H9 (cell line): ENCODE data around the gene SMARCE1. TPM values are rescaled to one million over a fixed set of nuclear protein-coding genes. Genes with fewer than 3 reads are reported as not detected.

Source experiments
- DNase-seq: peaks from one replicate; pipeline ENCODE4 v3.0.0-alpha.2; 2017
- H2AFZ ChIP-seq: one replicate; pipeline ENCODE4 v1.6.1; 2013; ENCODE audit warnings: mild to moderate bottlenecking, low read length, control low read depth, moderate library complexity
- H2AK5ac ChIP-seq: 2 replicates; pipeline ENCODE4 v1.6.1; 2013; ENCODE audit warnings: low read length, control low read depth, mixed read lengths; ENCODE audit not compliant: insufficient read length
- H2BK120ac ChIP-seq: one replicate; pipeline ENCODE4 v1.6.1; 2013; ENCODE audit warnings: low read depth, mild to moderate bottlenecking, low read length, control low read depth, inconsistent platforms; ENCODE audit not compliant: poor library complexity, severe bottlenecking
- H2BK12ac ChIP-seq: 2 replicates; pipeline ENCODE4 v1.6.1; 2013; ENCODE audit warnings: low read length, control low read depth, mixed read lengths, low read depth; ENCODE audit not compliant: insufficient read length
- H2BK15ac ChIP-seq: 2 replicates; pipeline ENCODE4 v1.6.1; 2013; ENCODE audit warnings: low read depth, low read length, control low read depth
- H2BK20ac ChIP-seq: one replicate; pipeline ENCODE4 v1.6.1; 2013; ENCODE audit warnings: low read depth, mild to moderate bottlenecking, low read length, control low read depth, inconsistent platforms; ENCODE audit not compliant: poor library complexity, severe bottlenecking
- H2BK5ac ChIP-seq: 2 replicates; pipeline ENCODE4 v1.6.1; 2013; ENCODE audit warnings: low read length, control low read depth, mixed read lengths; ENCODE audit not compliant: insufficient read length
- H3K14ac ChIP-seq: 2 replicates; pipeline ENCODE4 v1.6.1; 2013; ENCODE audit warnings: low read length, control low read depth; ENCODE audit not compliant: insufficient read depth
- H3K18ac ChIP-seq: 2 replicates; pipeline ENCODE4 v1.6.1; 2013; ENCODE audit warnings: low read depth, mild to moderate bottlenecking, mixed read lengths, low read length, control low read depth; ENCODE audit not compliant: insufficient read length
- H3K23ac ChIP-seq: 2 replicates; pipeline ENCODE4 v1.6.1; 2013; ENCODE audit warnings: low read length, control low read depth, mixed read lengths, low read depth; ENCODE audit not compliant: insufficient read length
- H3K23me2 ChIP-seq: 2 replicates; pipeline ENCODE4 v1.6.1; 2013; ENCODE audit warnings: low read depth, mild to moderate bottlenecking, mixed read lengths, low read length, control low read depth; ENCODE audit not compliant: insufficient read length, poor library complexity, severe bottlenecking
- H3K27ac ChIP-seq: 2 replicates; pipeline ENCODE4 v1.5.1; 2013; ENCODE audit warnings: low read length, control low read depth, mixed read lengths, low read depth; ENCODE audit not compliant: insufficient read length
- H3K27me3 ChIP-seq: 2 replicates; pipeline ENCODE4 v1.6.1; 2013; ENCODE audit warnings: low read length, control low read depth, inconsistent platforms; ENCODE audit not compliant: insufficient read depth
- H3K4ac ChIP-seq: 2 replicates; pipeline ENCODE4 v1.6.1; 2013; ENCODE audit warnings: low read depth, mild to moderate bottlenecking, control low read depth, inconsistent platforms, low read length, moderate library complexity
- H3K4me1 ChIP-seq: 2 replicates; pipeline ENCODE4 v1.6.1; 2013; ENCODE audit warnings: low read length, control low read depth, inconsistent platforms; ENCODE audit not compliant: insufficient read depth
- H3K4me2 ChIP-seq: 2 replicates; pipeline ENCODE4 v1.6.1; 2013; ENCODE audit warnings: low read length, control low read depth, mixed read lengths; ENCODE audit not compliant: insufficient read length, insufficient read depth
- H3K56ac ChIP-seq: 2 replicates; pipeline ENCODE4 v1.6.1; 2013; ENCODE audit warnings: low read depth, mild to moderate bottlenecking, mixed read lengths, low read length, control low read depth; ENCODE audit not compliant: insufficient read length
- H3K79me1 ChIP-seq: 2 replicates; pipeline ENCODE4 v1.6.1; 2013; ENCODE audit warnings: low read depth, mild to moderate bottlenecking, moderate library complexity, low read length, control low read depth, inconsistent platforms; ENCODE audit not compliant: insufficient read depth, poor library complexity, severe bottlenecking
- H3K79me2 ChIP-seq: 2 replicates; pipeline ENCODE4 v1.6.1; 2013; ENCODE audit warnings: low read length, control low read depth, inconsistent platforms; ENCODE audit not compliant: insufficient read depth
- H3K9ac ChIP-seq: 2 replicates; pipeline ENCODE4 v1.6.1; 2013; ENCODE audit warnings: low read length, control low read depth, mixed read lengths; ENCODE audit not compliant: insufficient read length; ENCODE audit errors: extremely low read depth
- H3K9me3 ChIP-seq: one replicate; pipeline ENCODE4 v1.6.1; 2013; ENCODE audit warnings: low read depth, low read length, inconsistent platforms; ENCODE audit not compliant: control insufficient read depth
- H3T11ph ChIP-seq: one replicate; pipeline ENCODE4 v1.6.1; 2013; ENCODE audit warnings: mild to moderate bottlenecking, low read length, control low read depth, inconsistent platforms
- H4K20me1 ChIP-seq: one replicate; pipeline ENCODE4 v1.6.1; 2013; ENCODE audit not compliant: control insufficient read depth, insufficient read length, insufficient read depth
- H4K5ac ChIP-seq: 2 replicates; pipeline ENCODE4 v1.6.1; 2013; ENCODE audit warnings: low read depth, mild to moderate bottlenecking, mixed read lengths, low read length, control low read depth; ENCODE audit not compliant: insufficient read length
- H4K8ac ChIP-seq: replicated peaks from 2 replicates; pipeline ENCODE4 v1.6.1; 2013; ENCODE audit warnings: low read length, control low read depth, mixed read lengths, low read depth; ENCODE audit not compliant: insufficient read length
- H4K91ac ChIP-seq: 2 replicates; pipeline ENCODE4 v1.6.1; 2013; ENCODE audit warnings: low read depth, mild to moderate bottlenecking, moderate library complexity, mixed read lengths, low read length, control low read depth; ENCODE audit not compliant: insufficient read length
- H3K27ac Mint-ChIP-seq, 3 experiments: 2 replicates in 2 of 3; 3 replicates in 1 of 3; pipeline ENCODE4 v1.8.0; 2020 to 2021; ENCODE audit warnings: mixed read lengths in 3 of 3, mild to moderate bottlenecking in 1 of 3, moderate library complexity in 1 of 3
- H3K27me3 Mint-ChIP-seq: 2 replicates; pipeline ENCODE4 v1.8.0; 2021; ENCODE audit warnings: low read depth, mild to moderate bottlenecking, moderate library complexity, mixed read lengths
- H3K36me3 Mint-ChIP-seq, 3 experiments: 2 replicates in 2 of 3; 3 replicates in 1 of 3; pipeline ENCODE4 v1.8.0; 2020 to 2021; ENCODE audit warnings: low read depth in 3 of 3, mixed read lengths in 3 of 3; ENCODE audit not compliant: insufficient read depth in 1 of 3
- H3K4me1 Mint-ChIP-seq, 2 experiments: 2 replicates each; pipeline ENCODE4 v1.8.0; 2020; ENCODE audit warnings: mixed read lengths in 2 of 2
- H3K4me3 Mint-ChIP-seq, 2 experiments: 2 replicates in 1 of 2; 3 replicates in 1 of 2; pipeline ENCODE4 v1.8.0; 2020 to 2021; ENCODE audit warnings: mild to moderate bottlenecking in 2 of 2, mixed read lengths in 2 of 2, moderate library complexity in 1 of 2
- H3K9me3 Mint-ChIP-seq, 2 experiments: 2 replicates in 1 of 2; 3 replicates in 1 of 2; pipeline ENCODE4 v1.8.0; 2020; ENCODE audit warnings: mild to moderate bottlenecking in 2 of 2, mixed read lengths in 2 of 2, moderate library complexity in 1 of 2
- WGBS: extraction: QIAGEN DNeasy Blood & Tissue Kit; methylation state at CpG from one replicate; pipeline ENCODE4 v1.1.7; 2013; ENCODE audit warnings: missing lambda C conversion rate, low lambda C conversion rate, mixed read lengths; ENCODE audit not compliant: insufficient read length; ENCODE audit errors: extremely low coverage; 5-methylcytosine and 5-hydroxymethylcytosine counted together
- total RNA-seq: library from RNA; stranded (reverse); gene quantifications from 2 replicates; pipeline ENCODE4 v1.2.1, GENCODE V29; 2021
- TF ChIP-seq, protein P1 (sequence below): fragments of 200-600 bp; sonication (generic); conservative IDR thresholded peaks from 3 replicates; pipeline ENCODE4 v1.8.0; 2021; ENCODE audit warnings: antibody characterized with exemption, mild to moderate bottlenecking

SMARCE1 gene
- total RNA-seq, 1 experiment from 2014 or later, result 122 TPM

DNA sequence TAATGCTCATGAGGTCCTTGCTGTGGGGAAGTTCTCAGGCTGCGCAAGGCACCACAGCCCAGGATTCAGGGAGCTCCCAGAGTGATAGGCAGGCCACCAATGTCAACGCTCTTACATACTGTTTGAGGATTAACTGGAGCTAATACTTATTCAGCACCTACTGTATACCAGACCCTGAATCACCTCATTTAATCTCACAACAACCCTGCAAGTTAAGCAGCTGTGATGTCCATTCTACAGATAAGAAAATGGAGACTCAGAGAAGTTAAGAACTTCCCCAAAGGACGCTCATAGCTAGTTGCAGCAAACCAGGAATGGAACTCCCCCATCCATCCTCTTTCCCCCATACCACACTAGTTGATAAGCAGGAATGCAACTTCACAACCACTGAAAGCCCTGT, 56.9 kb downstream of the SMARCE1 start:
- no peak overlapping the region for H2BK120ac ChIP-seq
- no peaks in the 10 kb centered on the region for H3K79me2 ChIP-seq
- no peak overlapping the region for H2AFZ ChIP-seq
- Mint-ChIP-seq H3K36me3 (no peaks in the 10 kb centered on the region), H3K4me1 (no peaks in the 10 kb centered on the region), H3K9me3 (no peaks in the 10 kb centered on the region; a peak in 2 of 5 replicates), H3K27ac (no peak overlapping the region), H3K4me3 (no peak overlapping the region), H3K27me3 (peaks cover 22% of the 10 kb centered on the region)
- no peak overlapping the region for H3K27ac ChIP-seq
- H3K79me1 ChIP-seq, result no peaks in the 10 kb centered on the region
- H3K56ac ChIP-seq, result no peak overlapping the region
- H2BK12ac ChIP-seq, result no peak overlapping the region
- no peak overlapping the region for H4K5ac ChIP-seq
- H3K4ac ChIP-seq, result no peak overlapping the region
- no peak overlapping the region for H2BK15ac ChIP-seq
- no peaks in the 10 kb centered on the region for H3K9me3 ChIP-seq
- H3K14ac ChIP-seq, result no peak overlapping the region
- no peak overlapping the region for H2BK20ac ChIP-seq
- H4K8ac ChIP-seq, result no peak overlapping the region
- 0 out of 2 replicates have a peak, but pooled peaks cover 3% of the 10 kb centered on the region for H3K27me3 ChIP-seq
- H3K9ac ChIP-seq, result no peak overlapping the region
- H4K91ac ChIP-seq, result no peak overlapping the region
- H3K4me2 ChIP-seq, result no peak overlapping the region
- TF ChIP-seq, protein P1, sequence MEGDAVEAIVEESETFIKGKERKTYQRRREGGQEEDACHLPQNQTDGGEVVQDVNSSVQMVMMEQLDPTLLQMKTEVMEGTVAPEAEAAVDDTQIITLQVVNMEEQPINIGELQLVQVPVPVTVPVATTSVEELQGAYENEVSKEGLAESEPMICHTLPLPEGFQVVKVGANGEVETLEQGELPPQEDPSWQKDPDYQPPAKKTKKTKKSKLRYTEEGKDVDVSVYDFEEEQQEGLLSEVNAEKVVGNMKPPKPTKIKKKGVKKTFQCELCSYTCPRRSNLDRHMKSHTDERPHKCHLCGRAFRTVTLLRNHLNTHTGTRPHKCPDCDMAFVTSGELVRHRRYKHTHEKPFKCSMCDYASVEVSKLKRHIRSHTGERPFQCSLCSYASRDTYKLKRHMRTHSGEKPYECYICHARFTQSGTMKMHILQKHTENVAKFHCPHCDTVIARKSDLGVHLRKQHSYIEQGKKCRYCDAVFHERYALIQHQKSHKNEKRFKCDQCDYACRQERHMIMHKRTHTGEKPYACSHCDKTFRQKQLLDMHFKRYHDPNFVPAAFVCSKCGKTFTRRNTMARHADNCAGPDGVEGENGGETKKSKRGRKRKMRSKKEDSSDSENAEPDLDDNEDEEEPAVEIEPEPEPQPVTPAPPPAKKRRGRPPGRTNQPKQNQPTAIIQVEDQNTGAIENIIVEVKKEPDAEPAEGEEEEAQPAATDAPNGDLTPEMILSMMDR, result no peak
- no CpG with 5 or more reads among the region's 3 CpGs for WGBS
- H4K20me1 ChIP-seq, result no peaks in the 10 kb centered on the region
- DNase-seq, result no peak
- no peak overlapping the region for H3K18ac ChIP-seq
- H3K23ac ChIP-seq, result no peak overlapping the region
- H2BK5ac ChIP-seq, result no peak overlapping the region
- no peaks in the 10 kb centered on the region for H3K23me2 ChIP-seq
- H3K4me1 ChIP-seq, result no peaks in the 10 kb centered on the region
- no peak overlapping the region for H2AK5ac ChIP-seq
- H3T11ph ChIP-seq, result no peak overlapping the region
